COR-L47 (cell line): Measurements from ENCODE around the gene ARID4A.
"Not testable (repeated sequence)": the region's sequence is repeated elsewhere in the genome, so short reads cannot be mapped to it uniquely, and the experiment has no call there.

Experiments used
- DNase-seq: peaks from one replicate; lab custom pipeline; 2025; lab: John Stamatoyannopoulos, UW

The ARID4A gene

DNA sequence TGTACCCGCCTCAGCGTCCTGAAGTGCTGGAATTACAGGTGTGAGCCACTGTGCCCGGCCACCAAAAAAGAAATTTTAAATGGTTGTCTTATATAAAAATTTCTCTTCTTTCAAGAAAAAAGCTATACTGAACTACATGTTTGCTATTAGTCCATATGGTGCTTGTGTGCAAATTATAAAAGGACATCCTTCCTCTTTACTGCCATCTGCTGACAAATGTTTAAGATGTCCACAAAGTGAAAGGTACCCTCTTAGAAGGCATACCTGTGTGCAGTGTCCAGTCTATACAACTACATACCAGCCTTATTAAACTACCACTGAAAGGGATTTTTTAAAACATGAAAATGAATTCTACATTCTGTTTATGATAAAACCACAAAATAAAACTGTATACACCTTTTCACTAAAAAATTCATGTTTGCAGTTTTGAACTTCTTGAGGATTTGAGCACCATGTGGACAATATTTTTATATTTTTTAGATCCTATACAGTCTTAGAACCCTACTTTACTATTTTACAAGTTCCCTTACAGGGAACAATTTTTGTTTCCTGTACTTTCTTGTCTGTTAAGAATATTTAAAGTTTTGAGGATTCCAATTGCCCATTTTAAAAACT lies 64.5 kb downstream of the ARID4A start:
- DNase-seq: peak; percentile 50

DNA sequence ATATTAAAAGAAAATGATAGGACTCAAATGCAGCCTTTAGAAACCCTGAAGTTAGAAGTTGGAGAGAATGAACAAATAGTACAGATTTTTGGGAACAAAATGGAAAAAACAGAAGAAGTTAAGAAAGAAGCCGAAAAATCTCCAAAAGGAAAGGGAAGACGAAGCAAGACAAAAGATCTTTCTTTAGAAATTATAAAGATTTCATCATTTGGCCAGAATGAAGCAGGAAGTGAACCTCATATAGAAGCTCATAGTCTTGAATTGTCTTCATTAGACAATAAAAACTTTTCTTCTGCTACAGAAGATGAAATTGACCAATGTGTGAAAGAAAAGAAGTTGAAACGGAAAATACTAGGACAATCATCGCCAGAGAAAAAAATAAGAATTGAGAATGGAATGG lies 66.0 kb downstream of the ARID4A start:
- DNase-seq: no peak

DNA sequence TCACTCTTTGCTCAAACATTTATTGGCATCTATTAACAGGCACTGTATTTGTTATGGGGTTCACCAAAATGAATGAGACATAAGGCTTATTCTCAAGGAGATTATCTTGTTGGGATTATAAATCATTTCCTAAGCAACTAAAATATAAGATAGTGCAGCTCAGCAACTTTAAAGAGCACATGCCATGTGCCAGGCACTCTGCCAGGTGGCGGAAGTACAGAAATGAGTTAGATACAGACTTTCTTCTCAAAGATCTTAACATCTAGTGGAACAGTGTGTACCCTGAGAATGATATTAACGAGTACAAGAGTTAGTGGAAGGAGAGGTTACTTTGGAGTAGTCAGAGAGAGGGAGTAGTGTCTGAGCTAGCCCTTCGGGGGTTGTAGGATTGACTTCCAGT lies 68.9 kb downstream of the ARID4A start:
- no peak for DNase-seq

DNA sequence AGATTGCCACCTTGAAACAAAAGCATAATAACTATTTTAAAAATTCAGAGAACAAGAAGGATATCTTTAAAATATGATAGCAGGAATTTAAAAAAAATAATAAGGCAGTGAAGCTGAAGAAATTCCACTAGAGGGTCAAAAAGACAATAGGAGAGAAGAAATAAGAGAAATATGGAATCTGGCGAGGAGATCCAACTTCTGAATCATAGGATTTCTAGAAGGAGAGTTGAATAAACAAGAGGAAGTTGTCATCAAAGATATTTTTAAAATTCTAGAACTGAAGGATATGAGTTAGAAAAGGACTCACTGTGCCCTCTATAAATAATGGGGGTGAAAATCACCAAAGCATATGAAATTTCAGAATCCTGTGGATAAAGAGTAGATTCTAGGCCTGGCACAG lies 70.6 kb downstream of the ARID4A start:
- DNase-seq: no peak

DNA sequence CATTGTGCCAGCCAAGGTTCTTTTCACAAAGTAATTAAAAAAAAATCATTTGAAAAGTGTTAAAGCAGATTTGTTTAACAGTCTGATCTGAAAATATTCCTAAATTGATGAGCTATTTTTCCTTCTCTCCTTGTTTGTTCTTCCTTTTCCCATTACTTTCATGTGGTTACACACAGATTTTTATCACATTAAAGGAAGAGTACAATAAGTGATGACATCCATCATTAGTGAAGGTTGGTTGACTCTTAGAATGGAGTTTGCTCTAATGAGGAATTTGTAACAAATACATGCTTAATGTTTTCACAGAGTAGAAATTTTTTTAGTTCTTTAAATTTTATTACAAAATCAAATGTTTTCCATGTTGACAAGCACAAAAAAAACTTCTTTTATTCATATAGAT lies 78.4 kb downstream of the ARID4A start:
- no peak for DNase-seq

DNA sequence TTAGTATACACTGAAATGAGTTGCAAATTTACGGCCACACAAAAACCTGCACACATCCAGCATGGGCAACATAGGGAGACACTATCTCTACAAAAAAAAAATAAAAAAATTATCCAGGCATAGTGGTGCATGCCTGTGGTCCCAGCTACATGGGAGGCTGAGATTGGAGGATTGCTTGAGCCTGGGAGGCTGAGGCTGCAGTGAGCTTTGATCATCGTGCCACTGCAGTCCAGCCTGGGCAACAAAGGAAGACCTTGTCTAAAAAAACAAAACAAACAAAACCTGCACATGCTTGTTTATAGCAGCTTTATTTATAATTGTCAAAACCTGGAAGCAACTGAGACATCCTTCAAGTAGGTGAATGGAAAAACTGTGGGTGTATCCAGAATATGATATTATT lies 92.5 kb downstream of the ARID4A start:
- no peak for DNase-seq

DNA sequence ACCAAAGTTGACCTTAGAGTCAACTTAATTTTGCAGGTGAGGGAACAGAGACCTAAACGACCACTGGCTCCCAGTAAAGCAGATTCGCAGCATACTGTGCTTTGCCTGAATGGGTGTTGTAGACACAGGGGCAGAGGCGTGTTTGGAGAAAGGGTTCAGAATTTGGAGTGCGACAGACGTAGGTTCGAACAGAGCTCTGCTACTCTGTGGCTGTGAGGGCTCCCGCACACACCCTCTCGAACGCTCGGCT lies 97.1 kb downstream of the ARID4A start:
- no peak for DNase-seq

DNA sequence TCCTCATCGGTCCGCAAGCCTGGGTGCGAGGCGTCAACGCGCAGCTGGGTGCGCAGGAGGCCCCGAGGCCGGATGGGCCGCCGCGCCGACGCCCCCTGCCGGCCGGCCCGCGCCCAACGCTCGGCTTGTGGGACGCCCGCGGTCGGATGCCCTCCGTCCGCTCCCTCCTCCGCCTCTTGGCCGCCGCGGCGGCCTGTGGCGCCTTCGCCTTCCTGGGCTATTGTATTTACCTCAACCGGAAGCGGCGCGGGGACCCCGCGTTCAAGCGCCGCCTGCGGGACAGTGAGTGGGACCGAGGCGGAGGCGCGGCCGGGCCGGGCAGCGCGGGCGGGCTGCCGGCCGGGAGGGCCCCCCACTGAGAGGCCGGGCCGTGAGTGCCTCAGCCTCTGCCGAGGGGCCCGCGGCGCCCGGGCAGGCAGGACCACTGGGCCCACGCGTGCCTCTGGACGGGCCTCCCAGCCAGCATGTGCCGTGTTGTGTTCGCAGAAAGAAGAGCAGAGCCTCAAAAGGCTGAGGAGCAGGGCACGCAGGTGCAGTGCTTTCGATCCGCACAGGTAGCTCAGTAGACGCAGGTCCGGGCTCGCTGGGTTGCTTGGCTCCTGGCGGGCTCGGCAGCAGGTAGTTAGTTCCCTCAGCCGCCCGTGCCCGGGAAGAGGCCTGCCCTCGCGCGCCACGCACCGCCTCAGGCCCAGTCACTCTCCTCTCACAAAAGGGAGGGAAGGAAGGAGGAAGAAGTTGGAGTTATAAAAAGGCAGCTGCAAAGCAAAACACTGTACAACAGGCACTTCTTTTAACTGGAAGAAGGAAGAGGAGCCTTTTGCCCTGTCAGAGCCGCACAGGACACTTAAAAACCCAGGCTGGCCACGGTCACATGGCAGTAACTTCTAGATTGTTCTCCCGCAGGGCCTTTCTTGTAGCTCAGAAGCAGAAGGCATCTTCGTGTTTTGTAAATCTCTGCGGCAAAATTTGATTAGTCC lies 97.7 kb downstream of the ARID4A start, which contains the start of gene TOMM20L:
TSS of gene TOMM20L (plus strand) at position 119 of the 977 bp plus-strand sequence. CDS start at position 147, 28 bp downstream.
- peak; percentile 38 for DNase-seq

DNA sequence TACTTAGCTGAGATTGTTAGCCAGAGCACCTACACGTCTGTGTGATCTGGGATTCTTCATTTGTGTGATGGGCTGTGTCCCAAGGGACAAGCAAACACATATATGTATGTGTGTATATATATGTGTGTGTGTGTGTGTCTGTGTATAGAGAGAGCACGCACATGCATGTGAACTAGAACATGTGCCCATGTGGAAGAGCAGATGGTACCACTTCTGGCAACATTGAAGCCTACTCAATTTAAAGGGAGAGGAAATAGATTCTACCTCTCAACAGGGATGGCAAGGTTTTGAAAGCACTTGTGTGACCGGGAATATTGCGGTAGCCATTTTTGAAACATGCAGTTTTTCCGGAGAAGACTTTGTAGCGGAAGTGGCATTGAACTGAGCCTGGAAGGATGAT lies 98.8 kb downstream of the ARID4A start:
- no peak for DNase-seq

DNA sequence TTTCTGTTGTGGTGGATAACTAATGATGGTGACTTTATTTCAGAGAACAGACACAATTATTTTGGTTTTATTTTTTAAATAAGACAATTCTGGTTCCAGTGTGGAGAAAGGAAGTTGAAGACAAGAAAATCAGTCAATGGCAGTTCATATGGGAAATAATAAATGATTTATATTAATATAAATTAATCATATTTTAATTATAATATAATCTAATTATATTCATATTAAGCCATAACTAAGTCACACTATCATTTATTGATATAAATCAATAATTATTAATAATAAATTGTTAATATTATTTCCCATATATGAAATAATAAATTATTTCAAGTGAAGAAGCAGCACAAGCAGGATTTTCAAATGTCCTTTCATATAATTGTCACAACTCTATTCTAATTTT lies 100.1 kb downstream of the ARID4A start:
- DNase-seq: no peak

DNA sequence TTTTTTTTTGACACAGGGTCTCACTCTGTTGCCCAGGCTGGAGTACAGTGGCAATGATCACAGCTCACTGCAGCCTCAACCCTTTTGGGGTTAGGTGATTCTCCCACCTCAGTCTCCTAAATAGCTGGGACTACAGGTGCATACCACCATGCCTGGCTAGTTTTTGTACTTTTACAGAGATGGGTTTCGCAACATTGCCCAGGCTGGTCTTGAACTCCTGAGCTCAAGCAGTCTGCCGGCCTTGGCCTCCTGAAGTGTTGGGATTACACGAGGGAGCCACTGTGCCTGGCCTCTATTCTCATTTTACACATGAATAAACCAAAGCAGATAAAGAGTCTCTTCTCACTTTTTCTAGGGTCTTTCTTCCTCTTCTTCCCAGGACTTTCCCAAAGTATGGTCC lies 100.5 kb downstream of the ARID4A start:
- no peak for DNase-seq

DNA sequence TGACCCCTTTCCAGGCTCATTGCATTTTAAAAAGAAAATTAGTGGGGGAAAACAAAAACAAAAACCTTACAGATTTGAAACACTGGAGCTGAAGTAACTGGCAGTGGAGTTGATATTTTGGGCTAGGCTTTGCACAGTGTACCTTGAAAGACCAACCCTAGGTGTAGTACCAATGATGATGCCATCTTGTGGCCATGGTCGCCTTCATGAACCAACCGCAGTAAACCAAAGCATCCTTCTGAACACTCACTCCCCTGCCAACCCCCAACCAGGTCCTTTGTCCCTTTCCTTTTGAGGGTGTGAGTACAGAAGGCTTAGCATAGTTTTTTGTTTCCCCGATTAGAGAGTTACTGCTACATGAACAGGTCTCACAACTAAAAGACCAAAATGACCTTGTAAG lies 103.2 kb downstream of the ARID4A start:
- no peak for DNase-seq

DNA sequence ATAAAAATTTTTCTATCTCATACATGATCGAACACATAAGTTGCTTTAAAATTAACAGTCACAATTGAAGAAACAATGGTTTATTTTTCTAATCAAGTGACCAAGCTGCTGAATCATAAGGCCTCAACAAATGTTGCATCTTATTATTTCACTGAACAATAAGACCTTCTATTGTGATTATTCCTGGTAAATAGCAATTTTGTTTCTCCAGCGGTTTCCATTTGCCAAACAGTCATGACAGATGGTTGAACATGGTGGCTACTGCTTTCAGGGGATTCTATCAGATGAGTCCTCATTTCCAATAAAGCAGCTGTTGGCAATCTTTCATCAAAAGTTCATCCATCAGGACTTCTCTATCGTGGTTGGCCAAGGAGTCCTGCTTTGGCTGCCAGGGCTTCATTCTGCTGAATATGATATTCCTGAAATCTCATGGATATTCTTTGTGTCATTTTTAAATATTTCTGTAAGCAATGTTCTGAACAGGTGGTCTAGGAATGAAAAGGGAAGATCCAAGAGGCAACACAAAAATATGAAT lies 110.4 kb downstream of the ARID4A start:
- no peak for DNase-seq

DNA sequence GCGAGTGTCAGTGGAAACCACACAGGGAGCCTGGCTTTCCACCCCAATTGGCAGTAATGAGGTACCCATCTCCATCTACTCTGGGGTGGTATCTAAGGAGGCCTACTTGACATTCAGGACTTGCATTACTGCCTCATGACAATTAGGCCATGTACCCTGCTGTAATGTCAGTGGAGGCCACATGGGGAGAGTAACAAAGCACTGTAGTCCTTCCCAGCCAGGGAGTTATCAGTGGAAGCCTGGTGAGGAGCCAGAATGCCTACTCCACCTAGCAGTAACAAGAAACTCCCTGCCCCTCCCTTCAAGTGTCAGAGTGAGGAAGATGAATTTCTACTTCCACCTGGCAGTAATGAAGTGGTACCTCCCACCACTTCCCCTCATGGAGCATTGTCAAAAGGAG lies 116.5 kb downstream of the ARID4A start:
- no peak for DNase-seq

DNA sequence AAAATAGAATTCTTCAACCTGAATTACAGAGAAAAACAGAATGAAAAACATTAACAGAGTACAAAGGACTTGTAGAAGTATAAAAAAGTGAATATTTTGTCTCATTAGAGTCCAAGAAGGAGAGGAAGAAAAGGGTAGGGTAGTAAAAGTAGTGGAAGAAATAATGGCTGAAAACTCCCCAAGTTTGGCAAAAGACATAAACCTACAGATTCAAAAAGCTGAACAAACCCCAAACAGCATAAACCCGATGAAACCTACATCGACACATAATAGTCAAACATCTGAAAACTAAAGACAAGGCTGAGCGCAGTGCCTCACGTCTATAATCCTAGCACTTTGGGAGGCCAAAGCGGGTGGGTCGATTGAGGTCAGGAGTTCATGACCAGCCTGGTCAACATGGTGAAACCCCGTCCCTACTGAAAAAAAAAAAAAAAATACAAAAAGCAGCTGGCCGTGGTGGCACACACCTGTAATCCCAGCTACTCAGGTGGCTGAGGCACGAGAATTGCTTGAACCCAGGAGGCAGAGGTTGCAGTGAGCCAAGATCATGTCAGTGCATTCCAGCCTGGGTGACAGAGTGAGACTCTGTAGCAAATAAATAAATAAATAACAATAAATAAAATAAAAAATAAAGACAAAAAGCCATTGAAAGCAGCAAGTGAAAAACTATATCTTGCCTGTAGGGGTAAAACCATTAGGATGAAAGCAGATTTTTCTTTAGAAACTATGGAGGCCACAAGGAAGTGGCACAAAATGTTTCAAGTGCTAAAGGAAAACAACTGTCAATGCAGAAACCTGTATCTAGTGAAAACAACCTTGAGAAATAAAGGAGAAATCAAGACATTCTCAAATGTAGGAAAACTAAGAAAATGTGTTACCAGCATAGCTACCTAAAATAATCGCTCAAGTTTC lies 117.5 kb downstream of the ARID4A start:
- DNase-seq: no peak

DNA sequence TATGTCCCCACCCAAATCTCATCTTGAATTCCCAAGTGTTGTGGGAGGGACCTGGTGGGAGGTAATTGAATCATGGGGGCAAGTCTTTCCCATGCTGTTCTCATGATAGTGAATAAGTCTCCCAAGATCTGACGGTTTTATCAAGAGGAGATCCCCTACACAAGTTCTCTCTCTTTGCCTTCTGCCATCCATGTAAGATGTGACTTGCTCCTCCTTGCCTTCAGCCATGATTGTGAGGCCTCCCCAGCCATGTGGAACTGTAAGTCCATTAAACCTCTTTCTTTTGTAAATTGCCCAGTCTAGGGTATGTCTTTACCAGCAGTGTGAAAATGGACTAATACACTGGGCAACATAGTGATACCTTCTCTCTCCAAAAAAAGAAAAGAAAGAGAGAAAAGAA lies 118.6 kb downstream of the ARID4A start:
- DNase-seq: not testable (repeated sequence)
